Transverse colon (tissue), 4 donors: ENCODE data around the gene DMXL2.
"Not testable (repeated sequence)": the region's sequence is repeated elsewhere in the genome, so short reads cannot be mapped to it uniquely, and the experiment has no call there.

Source experiments
- CTCF ChIP-seq, 5 experiments: fragments of 200-600 bp in 3 of 5; fragments of 450-650 bp in 2 of 5; sonication (generic) in 3 of 5; IDR thresholded peaks; 1 replicate in 2 of 5; 2 replicates in 3 of 5; pipeline ENCODE4 v1.5.1; 2016 to 2017; ENCODE audit warnings: antibody characterized with exemption in 5 of 5, inconsistent platforms in 3 of 5, mild to moderate bottlenecking in 2 of 5, moderate library complexity in 1 of 5
- POLR2AphosphoS5 ChIP-seq, 3 donors: sonication (generic); formaldehyde crosslinking; IDR thresholded peaks; one replicate each; pipeline ENCODE4 v1.6.1; 2016; ENCODE audit warnings: antibody characterized with exemption in 3 of 3

DNA sequence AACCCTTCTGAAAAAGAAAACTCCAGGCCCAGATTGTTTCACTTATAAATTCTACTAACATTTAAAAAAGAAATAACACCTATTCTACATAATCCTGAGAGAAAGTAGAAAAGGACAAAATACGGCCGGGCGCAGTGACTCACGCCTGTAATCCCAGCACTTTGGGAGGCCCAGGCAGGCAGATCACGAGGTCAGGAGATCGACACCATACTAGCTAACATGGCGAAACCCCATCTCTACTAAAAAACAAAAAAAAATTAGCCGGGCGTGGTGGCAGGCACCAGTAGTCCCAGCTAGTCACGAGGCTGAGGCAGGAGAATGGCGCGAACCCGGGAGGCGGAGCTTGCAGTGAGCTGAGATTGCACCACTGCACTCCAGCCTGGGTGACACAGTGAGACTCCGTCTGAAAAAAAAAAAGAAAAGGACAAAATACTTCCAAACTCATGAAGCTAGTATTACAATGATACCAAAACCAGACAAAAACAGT is 19.1 kb downstream of the DMXL2 start:
- not testable (repeated sequence) for TF ChIP-seq POLR2AphosphoS5, CTCF (IDR thresholded peaks at IDR 0.05)
